Gastrocnemius medialis (tissue), 4 donors: ENCODE results near the gene DSCAML1.

ENCODE experiments used
- CTCF ChIP-seq, 5 experiments: fragments of 450-650 bp in 3 of 5; fragments of 200-600 bp in 2 of 5; sonication (generic) in 2 of 5; IDR thresholded peaks in 4 of 5; conservative IDR thresholded peaks in 1 of 5; 1 replicate in 4 of 5; 2 replicates in 1 of 5; pipeline ENCODE4 v1.5.1; 2016 to 2019; ENCODE audit warnings: antibody characterized with exemption in 5 of 5, mild to moderate bottlenecking in 3 of 5, moderate library complexity in 3 of 5
- POLR2A ChIP-seq, 2 donors: fragments of 450-650 bp; IDR thresholded peaks; one replicate each; pipeline ENCODE4 v1.6.1; 2017; ENCODE audit warnings: antibody characterized with exemption in 2 of 2, mild to moderate bottlenecking in 2 of 2, moderate library complexity in 2 of 2

- no peak for TF ChIP-seq POLR2A (IDR thresholded peaks at IDR 0.05)
- TF ChIP-seq CTCF (IDR thresholded peaks at IDR 0.05 in 4 of 5, conservative IDR thresholded peaks at IDR 0.05 in 1 of 5): no peak
Observed at GRCh38 chr11:117837791-117838190, 40.8 kb upstream of the DSCAML1 start.
